NCI-H446 (cell line): ENCODE data around the gene FAM200C.

Experiments
- DNase-seq, 2 experiments: peaks; one replicate each; lab custom pipeline; 2025; lab: John Stamatoyannopoulos, UW

The FAM200C gene

DNA sequence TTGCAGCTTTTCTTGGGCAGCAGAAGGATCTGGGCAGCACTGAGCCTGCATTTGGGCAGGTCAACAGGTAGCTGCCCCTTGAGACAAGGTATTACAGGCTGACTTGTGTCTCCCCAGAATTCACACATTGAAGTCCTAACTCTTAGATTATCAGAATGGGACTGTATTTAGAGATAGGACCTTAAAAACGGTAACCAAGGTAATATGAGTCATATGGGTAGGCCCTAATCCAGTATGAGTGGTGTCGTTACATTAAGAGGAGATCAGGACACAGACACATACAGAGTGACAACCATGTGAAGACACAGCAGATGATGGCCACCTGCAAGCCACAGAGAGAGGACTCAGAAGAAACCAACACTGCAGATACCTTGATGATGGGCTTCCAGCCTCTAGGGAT lies 32.6 kb downstream of the FAM200C start:
- no peak for DNase-seq

DNA sequence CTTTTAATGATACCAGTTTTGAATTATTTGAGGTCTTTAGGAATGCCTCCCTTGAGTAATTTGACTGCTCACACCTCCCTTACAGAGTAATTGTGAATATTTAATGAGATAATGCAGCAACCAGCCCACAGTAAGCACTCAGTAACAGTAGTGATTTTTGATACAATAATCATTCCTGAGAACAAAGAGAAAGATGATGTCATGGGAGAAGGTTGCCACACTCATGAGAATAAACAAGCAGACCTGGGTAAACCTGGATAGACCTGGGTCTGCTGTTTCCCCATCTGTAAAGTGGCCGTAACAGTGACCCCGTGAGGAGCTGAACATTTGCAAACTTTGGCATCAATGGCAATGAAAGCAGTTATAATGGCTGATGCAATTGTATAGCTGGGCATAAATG lies 33.6 kb downstream of the FAM200C start:
- DNase-seq = no peak

DNA sequence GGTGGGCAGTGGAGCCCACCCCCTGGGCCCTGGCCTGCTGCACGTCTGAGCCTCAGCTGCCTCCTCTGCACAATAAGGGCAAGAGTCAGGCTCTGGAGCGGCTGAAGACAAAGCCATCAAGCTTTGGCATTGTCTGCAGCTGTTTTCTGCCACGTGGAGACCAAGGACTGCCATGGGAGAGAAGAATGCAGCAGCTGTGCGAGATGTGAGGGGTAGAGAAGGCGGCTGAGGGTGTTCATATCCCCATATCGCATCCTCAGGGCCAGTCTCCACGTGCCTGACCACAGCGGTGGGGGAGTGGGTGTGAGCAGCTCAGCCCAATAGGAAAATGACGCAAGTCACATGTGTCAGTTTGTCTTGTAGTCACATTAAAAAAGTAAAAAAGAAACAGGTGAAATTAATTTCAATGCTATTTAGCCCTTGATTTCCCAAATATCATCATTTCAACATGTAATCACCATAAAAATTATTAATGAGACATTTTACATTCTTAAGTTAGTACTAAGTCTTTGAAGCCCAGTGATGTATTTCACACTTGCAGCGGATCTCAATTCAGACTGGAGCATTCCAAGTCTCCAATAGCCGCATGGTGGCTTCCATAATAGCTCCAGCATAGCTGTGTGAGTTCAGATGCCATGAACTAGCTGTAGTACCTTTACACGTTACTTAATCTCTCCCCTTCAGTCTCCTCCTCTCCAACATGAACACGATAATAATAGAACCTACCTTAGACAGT lies 36.0 kb downstream of the FAM200C start:
- no peak for DNase-seq

DNA sequence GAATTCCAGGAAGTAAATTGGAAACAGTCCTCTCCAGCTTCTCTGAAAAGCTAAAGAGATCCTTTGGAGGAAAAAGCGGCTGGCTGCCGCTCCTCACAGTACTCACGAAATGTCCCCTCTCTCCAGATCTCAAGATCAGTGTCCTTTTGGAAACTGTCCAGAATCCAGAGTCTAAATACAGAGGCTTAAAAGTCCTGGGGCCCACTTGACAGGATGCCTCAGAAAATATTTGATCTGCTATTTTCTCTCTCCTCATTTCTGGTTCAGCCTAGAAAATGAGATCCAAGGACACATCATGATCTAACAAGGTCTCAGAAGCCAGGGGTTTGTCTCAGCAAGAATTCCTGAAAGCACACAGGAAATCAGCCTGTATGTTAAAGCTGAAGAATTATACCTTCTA lies 36.6 kb downstream of the FAM200C start:
- DNase-seq = no peak

DNA sequence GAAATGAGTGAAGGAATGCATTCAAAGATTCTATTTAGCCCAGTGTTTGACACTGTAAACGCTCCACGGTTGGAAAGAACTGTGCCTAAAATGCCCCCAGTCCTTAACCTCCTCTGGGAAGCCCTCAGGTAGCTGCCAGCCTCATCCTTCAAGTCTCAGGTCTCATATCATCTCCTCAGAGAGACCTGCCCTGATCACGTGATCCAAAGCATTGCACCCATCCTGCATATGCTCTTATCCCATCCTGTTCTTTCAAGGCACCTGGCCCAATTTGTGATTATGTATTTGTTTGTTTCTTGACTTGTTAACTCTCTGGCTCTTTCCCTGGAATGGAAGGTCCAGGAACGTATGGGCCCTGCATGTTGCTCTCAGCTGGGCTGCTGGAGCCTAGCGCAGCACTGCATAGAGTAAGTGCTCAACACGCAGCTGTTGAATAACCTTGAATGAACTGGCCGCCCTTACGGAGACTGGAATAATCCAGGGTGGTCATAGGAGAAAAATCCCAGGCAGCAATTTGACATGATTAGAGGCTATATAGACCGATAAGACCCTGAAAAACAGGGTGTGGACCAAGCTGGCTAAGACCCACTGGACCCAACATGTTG lies 38.1 kb downstream of the FAM200C start:
- DNase-seq = no peak

DNA sequence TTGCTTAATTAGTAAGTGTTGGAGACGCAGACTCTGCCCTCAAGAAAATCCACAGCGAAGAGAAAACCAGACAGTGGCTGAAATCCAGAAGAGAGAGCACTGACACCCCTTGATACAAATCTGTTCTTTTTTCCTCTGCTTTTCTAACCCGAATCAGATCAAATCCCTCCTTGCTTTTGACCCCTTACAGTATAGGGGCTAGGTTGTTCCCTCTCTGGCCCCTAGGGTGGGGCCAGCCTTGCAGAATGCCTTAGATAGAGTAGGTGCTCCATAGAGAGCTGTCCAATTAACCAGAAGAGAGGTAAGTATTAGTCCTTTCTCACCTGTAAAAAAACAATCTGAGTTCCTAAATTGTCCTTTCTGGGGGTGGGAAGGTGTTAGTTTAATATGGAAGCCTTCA lies 39.5 kb downstream of the FAM200C start:
- DNase-seq = no peak

DNA sequence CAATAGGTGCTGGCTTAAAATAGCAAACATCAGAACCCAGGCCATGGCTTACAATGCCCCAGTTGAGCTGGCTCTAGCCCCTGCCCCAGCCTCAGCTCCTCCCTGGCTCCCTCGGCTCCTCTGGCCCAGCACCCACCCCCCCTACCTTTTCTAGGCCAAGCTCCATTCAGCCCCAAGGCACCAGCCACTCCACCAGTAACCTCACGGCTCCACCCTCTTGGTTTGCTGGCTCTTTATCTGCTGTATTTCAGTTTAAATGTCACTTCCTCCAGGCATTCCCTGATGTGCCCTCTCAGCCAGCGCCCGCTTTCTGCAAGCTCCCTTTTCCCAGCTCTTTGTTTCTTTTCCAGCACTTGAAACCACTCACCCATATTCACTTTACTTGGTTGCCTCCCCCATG lies 40.0 kb downstream of the FAM200C start:
- DNase-seq = no peak

DNA sequence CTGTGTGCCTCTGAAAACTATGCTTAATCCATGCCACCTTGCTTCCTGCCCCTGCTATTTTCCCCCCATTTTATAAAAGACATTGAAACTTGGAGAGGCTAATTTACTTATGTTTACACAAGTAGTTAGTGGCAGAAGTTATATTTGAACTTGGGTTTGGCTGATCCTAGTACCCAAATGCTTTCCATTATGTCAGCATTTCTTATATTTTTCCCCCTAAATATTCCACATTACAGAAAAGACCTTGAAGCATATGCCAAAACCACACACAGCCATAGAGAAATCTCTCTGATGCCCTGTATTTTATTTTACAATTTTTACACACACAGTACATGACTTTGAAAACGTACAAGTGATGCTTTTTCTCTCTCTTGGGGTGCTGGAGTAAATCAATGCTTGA lies 40.6 kb downstream of the FAM200C start:
- no peak for DNase-seq

DNA sequence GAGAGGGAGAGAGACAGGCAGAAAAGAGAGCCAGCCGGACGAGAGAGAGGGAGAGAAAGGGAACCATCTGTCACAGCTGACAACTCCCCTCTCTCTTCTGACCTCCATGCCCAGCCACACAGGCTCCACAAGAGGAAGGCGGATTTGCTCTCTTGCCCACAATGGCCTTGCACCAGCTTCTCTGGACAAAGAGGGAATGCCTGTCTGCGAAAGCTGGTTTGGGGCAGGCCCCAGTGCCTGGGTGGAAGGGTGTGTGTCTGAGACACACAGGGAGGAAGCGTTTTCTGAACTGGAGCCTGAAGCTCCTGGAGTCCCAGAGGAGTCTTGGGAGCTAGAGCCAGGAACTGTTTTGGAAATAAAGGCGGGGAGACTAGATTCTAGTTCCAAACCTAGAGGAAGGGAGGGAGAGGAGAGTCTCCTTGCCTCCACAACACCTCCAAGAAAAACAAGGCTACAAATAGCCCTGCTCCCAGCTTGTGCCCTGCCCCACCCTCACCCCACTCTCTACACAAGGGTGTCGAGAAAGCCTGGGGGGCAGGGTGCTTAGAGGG lies 41.9 kb downstream of the FAM200C start:
- DNase-seq = peak in 1 of 2 experiments; percentile 25

DNA sequence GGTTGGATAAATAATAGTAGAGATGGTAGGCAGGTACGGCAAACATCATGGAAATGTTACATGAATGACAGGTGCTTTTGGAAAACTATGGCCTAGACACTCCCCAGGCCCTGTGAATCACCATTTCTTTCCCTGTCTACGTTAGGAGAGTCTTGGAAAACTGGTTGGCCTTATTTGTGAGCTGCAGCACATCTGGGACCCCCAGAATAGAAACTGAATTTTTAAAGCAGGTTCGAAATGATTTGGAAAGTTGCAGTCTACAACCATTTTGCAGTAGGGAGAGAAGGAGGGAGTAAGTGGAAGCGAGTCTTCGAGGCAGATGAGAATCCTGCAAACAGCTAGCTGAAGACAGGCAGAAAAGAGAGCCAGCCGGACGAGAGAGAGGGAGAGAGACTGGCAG lies 42.5 kb downstream of the FAM200C start:
- no peak for DNase-seq

DNA sequence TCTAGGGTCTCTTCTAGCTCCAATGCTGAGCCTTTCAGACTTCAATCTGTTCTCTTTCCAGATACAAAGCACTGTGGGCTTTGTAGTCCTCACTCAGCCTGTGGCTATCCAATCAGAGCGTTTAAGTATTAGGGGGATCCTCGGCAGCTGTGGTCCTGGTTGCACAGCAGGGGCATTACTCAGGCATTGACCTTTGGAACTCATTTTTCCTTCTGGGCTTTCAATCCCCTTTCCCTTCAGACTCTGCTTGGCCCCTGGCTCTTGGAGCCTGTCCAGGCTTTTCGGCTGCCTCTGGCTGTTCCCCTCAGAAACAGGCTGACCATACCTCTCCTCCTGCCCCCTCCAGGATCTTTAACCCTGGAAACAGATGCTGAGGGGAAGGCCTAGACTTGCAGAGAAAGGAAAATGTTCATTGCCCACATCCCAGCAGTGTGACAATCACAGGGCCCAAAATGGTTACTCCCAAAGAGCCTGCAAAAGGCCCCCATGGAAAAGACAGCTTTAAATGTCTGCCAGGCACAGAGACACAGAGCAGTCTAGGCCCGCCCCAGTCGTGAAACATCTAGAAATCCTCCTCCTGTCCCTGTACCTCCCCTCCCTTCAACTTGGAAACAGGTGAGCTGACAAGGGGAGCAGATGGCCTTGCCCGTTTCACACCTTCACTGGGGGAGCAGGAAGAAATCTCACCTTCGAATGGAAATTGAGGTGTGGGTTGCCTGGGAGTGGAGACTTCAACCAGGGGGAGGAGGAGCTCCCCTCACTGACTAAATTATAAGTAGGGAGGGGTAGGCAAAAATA lies 43.1 kb downstream of the FAM200C start:
- DNase-seq = no peak

DNA sequence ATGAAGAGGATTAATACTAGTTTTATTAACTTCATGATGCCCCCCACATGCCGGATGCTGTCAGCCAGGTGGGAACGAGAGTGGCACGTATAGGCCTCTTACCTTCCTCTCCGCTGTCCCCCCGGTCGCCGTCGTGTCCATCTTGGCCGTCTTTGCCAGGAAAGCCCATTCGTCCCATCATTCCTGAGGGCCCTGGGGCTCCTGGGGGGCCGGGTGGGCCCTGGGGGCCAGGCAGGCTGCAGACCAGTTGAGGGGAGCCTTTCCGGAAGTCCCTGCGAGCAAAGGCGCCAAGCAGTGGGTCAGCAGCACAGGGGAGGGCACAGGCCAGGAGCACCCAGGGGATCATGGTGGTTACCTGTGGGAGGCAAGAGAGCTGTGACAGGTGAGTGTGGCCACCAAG lies 45.2 kb downstream of the FAM200C start:
- no peak for DNase-seq

DNA sequence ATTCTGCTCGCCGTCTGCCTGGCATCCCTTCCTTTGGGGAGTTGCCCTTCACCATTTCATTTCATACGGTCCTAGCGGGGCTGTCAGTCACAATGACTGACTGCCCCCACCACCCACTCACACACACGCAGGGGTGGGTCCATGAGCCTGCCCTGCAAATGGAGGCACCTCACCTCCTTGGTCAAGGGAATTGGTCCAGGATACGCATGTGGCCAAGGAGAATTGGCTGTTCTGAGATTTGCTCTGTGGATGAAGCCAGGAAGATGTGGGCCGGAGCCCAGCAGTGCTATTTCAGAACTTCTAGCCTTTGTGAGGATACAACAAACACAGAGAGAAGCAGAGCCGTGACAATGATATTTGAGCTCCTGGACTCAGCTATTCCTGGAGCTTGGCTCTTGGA lies 46.5 kb downstream of the FAM200C start:
- DNase-seq = no peak

DNA sequence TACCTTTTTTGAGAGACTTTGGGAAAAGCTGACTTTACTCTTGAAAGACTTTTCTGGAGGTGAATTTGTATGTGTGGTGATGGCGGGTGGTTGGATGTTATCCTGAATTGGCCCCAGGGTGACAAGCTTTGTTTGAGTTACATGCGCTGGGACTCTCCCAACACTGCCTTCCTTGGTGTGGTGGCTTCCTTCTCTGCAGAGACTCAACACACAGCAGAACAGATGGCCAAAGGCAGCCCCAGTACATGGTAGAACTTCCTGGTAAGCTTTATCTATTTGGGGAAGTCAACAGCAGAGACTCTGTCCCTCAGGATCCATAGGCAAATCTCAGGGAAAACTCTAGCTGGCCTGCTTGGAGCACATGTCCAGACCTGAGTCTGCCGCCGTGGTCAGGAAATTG lies 47.5 kb downstream of the FAM200C start:
- no peak for DNase-seq

DNA sequence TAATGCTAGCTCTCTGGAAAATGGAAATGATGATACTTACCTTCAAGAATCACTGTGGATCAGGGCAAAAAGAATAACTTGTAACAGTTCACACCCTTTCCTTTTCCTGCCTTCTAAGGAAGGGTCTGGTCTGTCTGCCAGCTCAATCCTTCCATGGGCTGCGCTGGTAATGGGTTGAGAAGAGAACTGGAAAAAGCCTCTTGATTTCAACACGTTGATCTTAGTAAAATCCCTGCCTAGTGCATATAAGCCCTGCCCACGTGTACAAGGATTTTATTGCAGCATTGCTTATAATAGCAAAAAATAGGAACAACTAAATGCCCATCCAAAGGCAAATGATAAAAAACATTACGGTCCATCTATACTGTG lies 49.9 kb downstream of the FAM200C start:
- DNase-seq = no peak

DNA sequence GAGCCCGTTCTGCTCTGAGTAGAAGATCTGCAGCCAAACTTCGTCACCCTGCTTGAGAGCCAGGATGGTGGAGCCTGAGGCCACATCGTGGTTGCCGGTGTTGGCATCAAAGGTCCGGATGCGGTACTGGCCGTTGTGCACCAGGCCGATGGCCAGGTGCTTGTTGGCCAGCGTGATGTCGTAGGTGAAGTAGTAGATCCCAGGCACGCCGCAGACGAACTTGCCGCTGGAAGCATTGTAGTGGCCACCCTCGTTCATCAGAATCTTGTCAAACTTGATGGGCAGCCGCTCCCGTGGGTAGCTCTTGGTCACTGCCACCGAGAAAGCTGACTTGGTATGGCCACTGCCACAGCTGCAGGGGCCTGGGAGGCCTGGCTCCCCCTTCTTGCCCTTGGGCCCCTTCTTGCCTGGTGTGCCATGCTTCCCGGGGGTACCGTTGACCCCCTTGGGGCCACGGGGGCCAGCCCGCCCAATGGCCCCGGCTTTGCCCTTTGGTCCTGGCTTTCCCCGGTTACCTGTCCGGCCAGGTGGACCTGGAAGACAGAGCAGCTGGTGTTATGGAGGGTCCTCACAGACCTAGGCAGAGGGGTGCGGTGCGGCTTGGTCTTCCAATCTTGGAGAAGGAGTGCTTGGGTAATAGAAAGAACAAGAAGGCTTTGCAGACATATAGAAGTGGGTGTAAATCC lies 50.5 kb downstream of the FAM200C start:
- DNase-seq = no peak

DNA sequence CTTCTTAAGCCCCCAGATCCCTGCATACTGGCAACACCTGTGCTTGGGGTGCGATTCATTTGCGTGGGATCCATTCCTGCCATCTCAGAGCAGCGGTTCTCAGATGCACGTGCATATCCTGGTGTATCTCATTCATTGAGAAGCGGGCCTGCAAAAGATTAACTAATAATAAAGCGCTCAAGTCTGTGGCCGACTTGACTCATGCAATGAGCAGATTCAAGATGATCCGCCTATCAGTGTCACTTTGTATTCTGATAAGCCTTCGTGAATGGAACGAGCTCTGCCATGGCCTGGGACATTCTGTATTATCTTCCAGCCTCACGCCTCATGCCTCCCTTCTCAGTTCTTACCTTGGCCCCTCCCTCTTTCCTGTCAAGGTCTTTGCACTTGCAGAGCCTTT lies 51.8 kb downstream of the FAM200C start:
- no peak for DNase-seq

DNA sequence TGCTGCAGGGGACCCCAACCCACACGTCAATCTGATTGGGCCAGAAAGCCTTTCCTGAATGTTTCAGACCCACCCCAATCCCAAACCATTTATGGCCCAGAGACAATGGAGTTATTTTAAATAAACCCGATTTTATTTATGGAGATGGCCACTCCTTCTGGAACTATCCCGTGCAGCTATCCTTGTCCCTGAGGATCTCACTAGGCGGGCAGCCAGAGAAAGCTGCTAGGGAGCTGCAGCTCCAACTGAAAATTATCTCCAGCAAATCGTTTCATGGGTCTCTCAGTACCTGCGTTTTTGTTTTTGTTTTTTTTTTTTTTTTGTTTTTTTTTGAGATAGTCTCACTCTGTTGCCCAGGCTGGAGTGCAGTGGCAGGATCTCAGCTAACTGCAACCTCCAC lies 52.4 kb downstream of the FAM200C start:
- DNase-seq = no peak
